Mesendoderm (in vitro differentiated cells): ENCODE data around the gene DRAXIN.

Source experiments
- DNase-seq: peaks from one replicate; pipeline ENCODE4 v3.0.0; 2013
- H2AK5ac ChIP-seq: 2 replicates; pipeline ENCODE4 v1.6.1; 2013; ENCODE audit warnings: low read length, inconsistent platforms
- H2BK120ac ChIP-seq: 2 replicates; pipeline ENCODE4 v1.6.1; 2013; ENCODE audit warnings: low read depth, mild to moderate bottlenecking, low read length, moderate library complexity, mixed read lengths
- H2BK15ac ChIP-seq: replicated peaks from 2 replicates; pipeline ENCODE4 v1.6.1; 2013; ENCODE audit warnings: low read depth, mild to moderate bottlenecking, moderate library complexity
- H2BK5ac ChIP-seq: 2 replicates; pipeline ENCODE4 v1.6.1; 2013; ENCODE audit warnings: low read length, inconsistent platforms
- H3K18ac ChIP-seq: 2 replicates; pipeline ENCODE4 v1.6.1; 2013; ENCODE audit warnings: mild to moderate bottlenecking, low read length, mixed read lengths
- H3K23ac ChIP-seq: one replicate; pipeline ENCODE4 v1.6.1; 2013; ENCODE audit warnings: low read length
- H3K27ac ChIP-seq: 2 replicates; pipeline ENCODE4 v1.5.1; 2013; ENCODE audit warnings: low read depth, mild to moderate bottlenecking, inconsistent platforms, low read length, moderate library complexity
- H3K27me3 ChIP-seq: 2 replicates; pipeline ENCODE4 v1.6.1; 2013; ENCODE audit warnings: low read length, control low read depth, mild to moderate bottlenecking, inconsistent platforms; ENCODE audit not compliant: insufficient read depth, poor library complexity
- H3K36me3 ChIP-seq: 2 replicates; pipeline ENCODE4 v1.6.1; 2013; ENCODE audit warnings: low read length, inconsistent platforms; ENCODE audit not compliant: control insufficient read depth, insufficient read depth
- H3K4ac ChIP-seq: one replicate; pipeline ENCODE4 v1.6.1; 2013; ENCODE audit warnings: low read depth, mild to moderate bottlenecking, low read length, moderate library complexity
- H3K4me1 ChIP-seq: 2 replicates; pipeline ENCODE4 v1.6.1; 2013; ENCODE audit warnings: low read depth, low read length, inconsistent platforms; ENCODE audit not compliant: control insufficient read depth
- H3K4me2 ChIP-seq: 2 replicates; pipeline ENCODE4 v1.6.1; 2013; ENCODE audit warnings: low read length
- H3K4me3 ChIP-seq: 2 replicates; pipeline ENCODE4 v1.5.1; 2013; ENCODE audit warnings: mild to moderate bottlenecking, low read length
- H3K56ac ChIP-seq: one replicate; pipeline ENCODE4 v1.6.1; 2013; ENCODE audit warnings: low read length
- H3K79me1 ChIP-seq: 2 replicates; pipeline ENCODE4 v1.6.1; 2013; ENCODE audit warnings: low read length, inconsistent platforms
- H3K79me2 ChIP-seq: 2 replicates; pipeline ENCODE4 v1.6.1; 2013; ENCODE audit warnings: mild to moderate bottlenecking, low read length; ENCODE audit not compliant: control insufficient read depth, insufficient read depth
- H3K9ac ChIP-seq: 2 replicates; pipeline ENCODE4 v1.6.1; 2013; ENCODE audit warnings: low read length, inconsistent platforms
- H4K5ac ChIP-seq: one replicate; pipeline ENCODE4 v1.6.1; 2013; ENCODE audit warnings: low read length
- H4K8ac ChIP-seq: one replicate; pipeline ENCODE4 v1.6.1; 2013; ENCODE audit warnings: low read depth, mild to moderate bottlenecking, control low read depth, low read length, moderate library complexity
- WGBS: extraction: QIAGEN DNeasy Blood & Tissue Kit; methylation state at CpG from one replicate; pipeline ENCODE4 v1.1.7; 2013; ENCODE audit warnings: low lambda C conversion rate, missing lambda C conversion rate; ENCODE audit not compliant: insufficient coverage; ENCODE audit errors: extremely low coverage; 5-methylcytosine and 5-hydroxymethylcytosine counted together

The DRAXIN gene

GRCh38 chr1:11704691-11705475, 13.4 kb downstream of the DRAXIN start:
- Histone ChIP-seq H3K36me3 (no peaks in the 10 kb centered on the region), H2BK15ac (no peak overlapping the region), H3K4me1 (peaks cover 11% of the 10 kb centered on the region), H2AK5ac (no peak overlapping the region), H3K23ac (no peak overlapping the region), H4K5ac (no peak overlapping the region), H2BK120ac (no peak overlapping the region), H3K4me3 (no peak overlapping the region), H3K79me1 (peaks cover 5% of the 10 kb centered on the region), H3K4ac (no peak overlapping the region), H4K8ac (no peak overlapping the region), H2BK5ac (no peak overlapping the region), H3K18ac (no peak overlapping the region), H3K4me2 (no peak overlapping the region), H3K79me2 (no peaks in the 10 kb centered on the region), H3K27ac (no peak overlapping the region), H3K9ac (no peak overlapping the region), H3K27me3 (no peaks in the 10 kb centered on the region), H3K56ac (no peak overlapping the region)
- no CpG with 5 or more reads among the region's 22 CpGs for WGBS
- no peak for DNase-seq

- Histone ChIP-seq H3K18ac (no peak overlapping the region), H4K8ac (no peak overlapping the region), H3K4me3 (no peak overlapping the region), H2BK5ac (no peak overlapping the region), H3K56ac (no peak overlapping the region), H3K27ac (no peak overlapping the region), H3K23ac (no peak overlapping the region), H2BK120ac (no peak overlapping the region), H3K36me3 (no peaks in the 10 kb centered on the region), H3K79me2 (no peaks in the 10 kb centered on the region), H3K4ac (no peak overlapping the region), H3K27me3 (no peaks in the 10 kb centered on the region), H4K5ac (no peak overlapping the region), H3K4me2 (no peak overlapping the region), H2AK5ac (no peak overlapping the region), H2BK15ac (no peak overlapping the region), H3K79me1 (peaks cover 5% of the 10 kb centered on the region), H3K9ac (peak overlapping the region; percentile 14), H3K4me1 (peaks cover 11% of the 10 kb centered on the region)
- no CpG with 5 or more reads among the region's 9 CpGs for WGBS
- no peak for DNase-seq
Measured at GRCh38 chr1:11705596-11705995, 14.1 kb downstream of the DRAXIN start.

GRCh38 chr1:11706292-11706691, 14.8 kb downstream of the DRAXIN start:
- Histone ChIP-seq H3K23ac (no peak overlapping the region), H2BK5ac (no peak overlapping the region), H3K79me2 (no peaks in the 10 kb centered on the region), H3K27me3 (no peaks in the 10 kb centered on the region), H3K56ac (no peak overlapping the region), H3K4ac (no peak overlapping the region), H3K27ac (no peak overlapping the region), H3K36me3 (no peaks in the 10 kb centered on the region), H2BK15ac (no peak overlapping the region), H3K18ac (no peak overlapping the region), H4K5ac (no peak overlapping the region), H4K8ac (no peak overlapping the region), H2BK120ac (no peak overlapping the region), H3K9ac (no peak overlapping the region), H3K4me3 (no peak overlapping the region), H2AK5ac (no peak overlapping the region), H3K4me1 (peaks cover 8% of the 10 kb centered on the region), H3K79me1 (peaks cover 5% of the 10 kb centered on the region), H3K4me2 (no peak overlapping the region)
- WGBS = no CpG with 5 or more reads among the region's 14 CpGs
- DNase-seq = no peak

GRCh38 chr1:11707621-11708276, 16.2 kb downstream of the DRAXIN start:
- no peak overlapping the region for H3K4ac ChIP-seq
- H3K9ac ChIP-seq = no peak overlapping the region
- H3K27ac ChIP-seq = no peak overlapping the region

GRCh38 chr1:11708554-11709350, 17.2 kb downstream of the DRAXIN start:
- H2BK120ac ChIP-seq = no peak overlapping the region
- H3K23ac ChIP-seq = no peak overlapping the region
- no peak overlapping the region for H3K4me2 ChIP-seq
- no peaks in the 10 kb centered on the region for H3K79me1 ChIP-seq
- H3K56ac ChIP-seq = no peak overlapping the region
- no peak overlapping the region for H4K8ac ChIP-seq
- H3K4me1 ChIP-seq = peaks cover 8% of the 10 kb centered on the region
- no peaks in the 10 kb centered on the region for H3K79me2 ChIP-seq
- H2BK5ac ChIP-seq = no peak overlapping the region
- H2AK5ac ChIP-seq = no peak overlapping the region
- H3K36me3 ChIP-seq = no peaks in the 10 kb centered on the region
- no peak overlapping the region for H2BK15ac ChIP-seq
- H4K5ac ChIP-seq = no peak overlapping the region
- no peak overlapping the region for H3K18ac ChIP-seq
- H3K27me3 ChIP-seq = no peaks in the 10 kb centered on the region
- no peak for DNase-seq
- no peak overlapping the region for H3K4ac ChIP-seq
- no peak overlapping the region for H3K4me3 ChIP-seq
- H3K9ac ChIP-seq = no peak overlapping the region
- H3K27ac ChIP-seq = no peak overlapping the region
- no CpG with 5 or more reads among the region's 11 CpGs for WGBS

More at GRCh38 chr1:11707621-11708276, 16.2 kb downstream of the DRAXIN start:
- DNase-seq = peak; percentile 47
- WGBS = no CpG with 5 or more reads among the region's 17 CpGs
- Histone ChIP-seq H3K23ac (peak overlapping the region; percentile 38), H3K18ac (no peak overlapping the region), H2BK15ac (no peak overlapping the region), H2AK5ac (no peak overlapping the region), H3K4me3 (no peak overlapping the region), H4K5ac (no peak overlapping the region), H3K79me1 (no peaks in the 10 kb centered on the region), H3K79me2 (no peaks in the 10 kb centered on the region), H3K4me1 (peaks cover 8% of the 10 kb centered on the region), H3K56ac (peak overlapping the region; percentile 31), H2BK5ac (no peak overlapping the region), H3K27me3 (no peaks in the 10 kb centered on the region), H3K36me3 (no peaks in the 10 kb centered on the region), H3K4me2 (no peak overlapping the region), H2BK120ac (no peak overlapping the region), H4K8ac (no peak overlapping the region)
